Ascending aorta (tissue), 2 donors: ENCODE measurements around the gene RAPH1. TPM values are rescaled to one million over a fixed set of nuclear protein-coding genes. Genes with fewer than 3 reads are reported as not detected.
"Not testable (repeated sequence)": the region's sequence is repeated elsewhere in the genome, so short reads cannot be mapped to it uniquely, and the experiment has no call there.

Experiments used
- DNase-seq, 2 donors: peaks; one replicate each; pipeline ENCODE4 v3.0.0-alpha.2; 2019; ENCODE audit warnings: low spot score in 2 of 2
- H3K27ac ChIP-seq, 2 donors: fragments of 200-600 bp; sonication (generic); one replicate each; pipeline ENCODE4 v1.5.1; 2016 to 2017; ENCODE audit warnings: mild to moderate bottlenecking in 1 of 2
- H3K27me3 ChIP-seq: fragments of 200-600 bp; sonication (generic); one replicate; pipeline ENCODE4 v1.5.1; 2017
- H3K36me3 ChIP-seq, 2 donors: fragments of 200-600 bp; sonication (generic); one replicate each; pipeline ENCODE4 v1.5.1; 2016
- H3K4me1 ChIP-seq, 2 donors: fragments of 200-600 bp; sonication (generic); one replicate each; pipeline ENCODE4 v1.5.1; 2016 to 2017; ENCODE audit warnings: mild to moderate bottlenecking in 1 of 2
- H3K4me3 ChIP-seq, 2 donors: fragments of 200-600 bp; sonication (generic); one replicate each; pipeline ENCODE4 v1.5.1; 2016 to 2017; ENCODE audit warnings: mild to moderate bottlenecking in 1 of 2
- H3K9me3 ChIP-seq, 2 donors: fragments of 200-600 bp; sonication (generic); one replicate each; pipeline ENCODE4 v1.5.1; 2016
- CTCF ChIP-seq, 3 experiments: fragments of 200-600 bp in 2 of 3; fragments of 450-650 bp in 1 of 3; sonication (generic) in 2 of 3; IDR thresholded peaks; one replicate each; pipeline ENCODE4 v1.5.1; 2016 to 2019; ENCODE audit warnings: antibody characterized with exemption in 3 of 3, mild to moderate bottlenecking in 1 of 3, moderate library complexity in 1 of 3
- intact Hi-C: fragments of 100-400 bp; cut with DNase I; formaldehyde crosslinking; loops from one replicate; pipeline ENCODE4 v1.15.1; 2023
- total RNA-seq: library from RNA; depleted of rRNA; stranded (reverse); fragments of >200 nt; gene quantifications from one replicate; pipeline ENCODE4 v1.1.0, GENCODE V29; 2016

RAPH1 gene
- total RNA-seq, 1 donor from 2014 or later = 49.8 TPM

GRCh38 chr2:203431391-203432185, 103.5 kb downstream of the RAPH1 start:
- Histone ChIP-seq H3K27me3 (no peaks in the 10 kb centered on the region), H3K36me3 (peaks cover 0 to 18% of the 10 kb centered on the region in 2 donors), H3K9me3 (no peaks in the 10 kb centered on the region), H3K4me1 (no peaks in the 10 kb centered on the region), H3K4me3 (no peak overlapping the region), H3K27ac (no peak overlapping the region)
- intact Hi-C loops = no loop called here
- DNase-seq = no peak
- no peak for TF ChIP-seq CTCF (IDR thresholded peaks at IDR 0.05)

GRCh38 chr2:203429643-203430042, 105.5 kb downstream of the RAPH1 start:
- H3K27me3 ChIP-seq, intact Hi-C loops, H3K4me3 ChIP-seq, DNase-seq, H3K4me1 ChIP-seq, H3K27ac ChIP-seq, H3K9me3 ChIP-seq: not testable (repeated sequence)
- peaks cover 0 to 14% of the 10 kb centered on the region in 2 donors for H3K36me3 ChIP-seq

- intact Hi-C loops = no loop called here
- no peaks in the 10 kb centered on the region for H3K4me1 ChIP-seq
- no peaks in the 10 kb centered on the region for H3K27me3 ChIP-seq
- peaks cover 0 to 15% of the 10 kb centered on the region in 2 donors for H3K36me3 ChIP-seq
- no peak overlapping the region for H3K27ac ChIP-seq
- TF ChIP-seq CTCF (IDR thresholded peaks at IDR 0.05) = no peak
- no peaks in the 10 kb centered on the region for H3K9me3 ChIP-seq
- no peak for DNase-seq
- H3K4me3 ChIP-seq = no peak overlapping the region
Measured at GRCh38 chr2:203427061-203427460, 108.0 kb downstream of the RAPH1 start.

GRCh38 chr2:203418271-203418670, 116.8 kb downstream of the RAPH1 start:
- intact Hi-C loops = no loop called here
- Histone ChIP-seq H3K9me3 (no peaks in the 10 kb centered on the region), H3K4me3 (no peak overlapping the region), H3K36me3 (peaks cover 30 to 46% of the 10 kb centered on the region in 2 donors), H3K4me1 (no peaks in the 10 kb centered on the region), H3K27ac (no peak overlapping the region), H3K27me3 (no peaks in the 10 kb centered on the region)
- no peak for TF ChIP-seq CTCF (IDR thresholded peaks at IDR 0.05)
- no peak for DNase-seq

- no peaks in the 10 kb centered on the region for H3K27me3 ChIP-seq
- no peak overlapping the region for H3K27ac ChIP-seq
- intact Hi-C loops = no loop called here
- no peak for TF ChIP-seq CTCF (IDR thresholded peaks at IDR 0.05)
- peaks cover 16 to 26% of the 10 kb centered on the region in 2 donors for H3K36me3 ChIP-seq
- DNase-seq = no peak
- no peaks in the 10 kb centered on the region for H3K9me3 ChIP-seq
- H3K4me1 ChIP-seq = no peaks in the 10 kb centered on the region
- H3K4me3 ChIP-seq = no peak overlapping the region
Measured at GRCh38 chr2:203413796-203414195, 121.3 kb downstream of the RAPH1 start.

- peaks cover 9 to 24% of the 10 kb centered on the region in 2 donors for H3K36me3 ChIP-seq
- intact Hi-C loops = no loop called here
- H3K9me3 ChIP-seq = no peaks in the 10 kb centered on the region
- no peaks in the 10 kb centered on the region for H3K4me1 ChIP-seq
- H3K27ac ChIP-seq = no peak overlapping the region
- TF ChIP-seq CTCF (IDR thresholded peaks at IDR 0.05) = no peak
- no peaks in the 10 kb centered on the region for H3K27me3 ChIP-seq
- DNase-seq = no peak
- H3K4me3 ChIP-seq = no peak overlapping the region
Measured at GRCh38 chr2:203412546-203413331, 122.4 kb downstream of the RAPH1 start.
